Loucy (cell line): Measurements from ENCODE around the gene MAPKAP1.

Experiments used
- EZH2phosphoT487 ChIP-seq: fragments of 200-600 bp; IDR thresholded peaks from 2 replicates; pipeline ENCODE4 v1.6.1; 2018; ENCODE audit warnings: antibody characterized with exemption, mild to moderate bottlenecking, moderate library complexity, borderline replicate concordance
- TF ChIP-seq, protein P1 (sequence below): fragments of 200-600 bp; sonication (generic); conservative IDR thresholded peaks from 2 replicates; pipeline ENCODE4 v1.5.1; 2014; ENCODE audit warnings: mild to moderate bottlenecking, antibody characterized with exemption, low read length

DNA sequence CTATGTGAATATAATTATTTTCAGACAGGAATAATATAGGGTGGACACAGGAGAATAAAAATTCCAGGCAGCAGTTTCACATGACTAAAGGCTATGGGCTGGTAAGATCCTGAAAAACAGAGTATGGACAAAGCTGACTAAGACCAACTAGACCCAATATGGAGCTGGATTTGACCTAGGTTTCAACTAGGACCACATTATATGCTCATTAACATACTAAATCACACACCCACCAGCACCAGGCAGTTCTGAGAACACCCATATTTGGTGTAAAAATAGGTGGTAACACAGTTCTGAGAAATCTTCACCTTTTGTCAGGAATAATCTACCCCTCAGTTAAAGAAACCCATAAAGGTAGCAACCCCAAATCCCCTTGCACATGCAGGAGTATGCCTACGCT lies 64.7 kb downstream of the MAPKAP1 start:
- TF ChIP-seq, protein P1, sequence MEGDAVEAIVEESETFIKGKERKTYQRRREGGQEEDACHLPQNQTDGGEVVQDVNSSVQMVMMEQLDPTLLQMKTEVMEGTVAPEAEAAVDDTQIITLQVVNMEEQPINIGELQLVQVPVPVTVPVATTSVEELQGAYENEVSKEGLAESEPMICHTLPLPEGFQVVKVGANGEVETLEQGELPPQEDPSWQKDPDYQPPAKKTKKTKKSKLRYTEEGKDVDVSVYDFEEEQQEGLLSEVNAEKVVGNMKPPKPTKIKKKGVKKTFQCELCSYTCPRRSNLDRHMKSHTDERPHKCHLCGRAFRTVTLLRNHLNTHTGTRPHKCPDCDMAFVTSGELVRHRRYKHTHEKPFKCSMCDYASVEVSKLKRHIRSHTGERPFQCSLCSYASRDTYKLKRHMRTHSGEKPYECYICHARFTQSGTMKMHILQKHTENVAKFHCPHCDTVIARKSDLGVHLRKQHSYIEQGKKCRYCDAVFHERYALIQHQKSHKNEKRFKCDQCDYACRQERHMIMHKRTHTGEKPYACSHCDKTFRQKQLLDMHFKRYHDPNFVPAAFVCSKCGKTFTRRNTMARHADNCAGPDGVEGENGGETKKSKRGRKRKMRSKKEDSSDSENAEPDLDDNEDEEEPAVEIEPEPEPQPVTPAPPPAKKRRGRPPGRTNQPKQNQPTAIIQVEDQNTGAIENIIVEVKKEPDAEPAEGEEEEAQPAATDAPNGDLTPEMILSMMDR: no peak
- no peak for TF ChIP-seq EZH2phosphoT487
